GM12878 (cell line): Measurements from ENCODE around the gene MALRD1. TPM values are rescaled to one million over a fixed set of nuclear protein-coding genes. Genes with fewer than 3 reads are reported as not detected.

Source experiments
- ATAC-seq: fragments of 200-7000 bp; cut with Tn5 transposase; 3 replicates; pipeline ENCODE4 v1.9.1; 2020; ENCODE audit warnings: mild to moderate bottlenecking, moderate library complexity
- BruUV-seq: library from RNA; stranded (reverse); fragments of 400-500 nt; replicated peaks from 2 replicates; lab custom pipeline; 2021; lab: Mats Ljungman, UMichigan
- CTCF ChIA-PET: fragments of 300-600 bp; sonication (Branson Sonifier 250); formaldehyde crosslinking; extraction: SDS; loops from one replicate; lab custom pipeline; 2021; ENCODE audit warnings: inconsistent platforms; lab: Yijun Ruan, JAX
- POLR2A ChIA-PET: fragments of 350-600 bp; formaldehyde crosslinking; extraction: SDS; loops from one replicate; lab custom pipeline; 2021; ENCODE audit warnings: inconsistent platforms; lab: Charles Lee
- RAD21 ChIA-PET: fragments of 300-600 bp; sonication (Branson Sonifier 250); formaldehyde crosslinking; loops from one replicate; lab custom pipeline; 2023; ENCODE audit warnings: antibody characterized with exemption; ENCODE audit not compliant: unreplicated experiment; lab: Charles Lee
- SMC1A ChIA-PET: fragments of 300-600 bp; sonication (Branson Sonifier 250); formaldehyde crosslinking; loops from one replicate; lab custom pipeline; 2023; ENCODE audit not compliant: unreplicated experiment, uncharacterized antibody; lab: Charles Lee
- DNase-seq: peaks from one replicate; pipeline ENCODE4 v3.0.0-alpha.2; 2011; ENCODE audit warnings: low read depth, low spot score
- FAIRE-seq: peaks from 3 replicates; lab custom pipeline; 2011; peaks lifted over from hg19 to GRCh38; lab: Jason Lieb, UNC
- H2AFZ ChIP-seq: 2 replicates; pipeline ENCODE4 v1.6.0; 2011; ENCODE audit warnings: low read depth, low read length, control low read depth; ENCODE audit not compliant: control insufficient read depth
- H3K27ac ChIP-seq: 2 replicates; pipeline ENCODE4 v1.5.1; 2011; ENCODE audit warnings: control low read depth; ENCODE audit not compliant: control insufficient read depth, insufficient read depth
- H3K27me3 ChIP-seq, 2 experiments: replicated peaks in 1 of 2; 2 replicates each; pipeline versions ENCODE4 v1.6.0 to v1.6.1; 2011; ENCODE audit warnings: low read length in 1 of 2; ENCODE audit not compliant: control insufficient read depth in 2 of 2, insufficient read depth in 2 of 2
- H3K36me3 ChIP-seq, 2 experiments: 2 replicates each; pipeline ENCODE4 v1.5.1; 2011; ENCODE audit warnings: low read length in 1 of 2; ENCODE audit not compliant: control insufficient read depth in 2 of 2, insufficient read depth in 2 of 2
- H3K4me1 ChIP-seq: 2 replicates; pipeline ENCODE4 v1.6.1; 2011; ENCODE audit warnings: mild to moderate bottlenecking, low read length, moderate library complexity, mixed read lengths; ENCODE audit not compliant: control insufficient read depth, insufficient read depth
- H3K4me2 ChIP-seq: 2 replicates; pipeline ENCODE4 v1.6.0; 2011; ENCODE audit warnings: control low read depth; ENCODE audit not compliant: control insufficient read depth, insufficient read depth
- H3K4me3 ChIP-seq: fragments of 200-600 bp; sonication (generic); 2 replicates; pipeline ENCODE4 v1.5.1; 2016
- H3K79me2 ChIP-seq: 2 replicates; pipeline ENCODE4 v1.6.0; 2011; ENCODE audit warnings: low read length; ENCODE audit not compliant: control insufficient read depth, insufficient read depth
- H3K9ac ChIP-seq: 2 replicates; pipeline ENCODE4 v1.8.0; 2011; ENCODE audit warnings: low read length, control low read depth, mixed read lengths; ENCODE audit not compliant: control insufficient read depth, insufficient read depth
- H3K9me3 ChIP-seq: replicated peaks from 3 replicates; pipeline ENCODE4 v1.5.1; 2011; ENCODE audit warnings: mild to moderate bottlenecking, low read length; ENCODE audit not compliant: control insufficient read depth, insufficient read depth
- H4K20me1 ChIP-seq: 2 replicates; pipeline ENCODE4 v1.6.0; 2011; ENCODE audit not compliant: control insufficient read depth, insufficient read depth
- ATF7 ChIP-seq: fragments of 450-650 bp; IDR thresholded peaks from 2 replicates; pipeline ENCODE4 v1.6.1; 2016; ENCODE audit warnings: low read depth, mild to moderate bottlenecking
- NFYB ChIP-seq: IDR thresholded peaks from 2 replicates; pipeline ENCODE4 v1.6.1; 2011; ENCODE audit warnings: low read depth, mild to moderate bottlenecking, low read length, improper control_type of control experiment, moderate library complexity; ENCODE audit not compliant: insufficient read depth
- POU2F2 ChIP-seq: IDR thresholded peaks from 3 replicates; pipeline ENCODE4 v1.6.1; 2011; ENCODE audit warnings: low read depth, mild to moderate bottlenecking, low read length, borderline replicate concordance
- SUPT20H ChIP-seq: IDR thresholded peaks from 2 replicates; pipeline ENCODE4 v1.6.1; 2011; ENCODE audit warnings: low read depth, mild to moderate bottlenecking, low read length, moderate library complexity, borderline replicate concordance; ENCODE audit not compliant: control insufficient read depth
- SUZ12 ChIP-seq: fragments of 200-600 bp; sonication (generic); IDR thresholded peaks from one replicate; pipeline ENCODE4 v1.6.1; 2018; ENCODE audit warnings: antibody characterized with exemption, mild to moderate bottlenecking; ENCODE audit not compliant: unreplicated experiment
- TARDBP ChIP-seq: IDR thresholded peaks from 2 replicates; pipeline ENCODE4 v1.6.1; 2016; ENCODE audit warnings: borderline replicate concordance
- WRNIP1 ChIP-seq: IDR thresholded peaks from 2 replicates; pipeline ENCODE4 v1.6.1; 2011; ENCODE audit warnings: low read depth, low read length, improper control_type of control experiment, borderline replicate concordance
- ZNF217 ChIP-seq: fragments of 450-650 bp; IDR thresholded peaks from 2 replicates; pipeline ENCODE4 v1.6.1; 2017; ENCODE audit warnings: antibody characterized with exemption, mild to moderate bottlenecking
- WGBS: methylation state at CpG from one replicate; pipeline ENCODE4 v1.1.6; 2016; ENCODE audit warnings: low lambda C conversion rate; ENCODE audit not compliant: insufficient replicate concordance, insufficient coverage; ENCODE audit errors: missing lambda C conversion rate; 5-methylcytosine and 5-hydroxymethylcytosine counted together
- in situ Hi-C: fragments of 300-500 bp; cut with MboI; formaldehyde crosslinking; loops from 9 replicates; pipeline ENCODE4 v1.14.3; 2018; ENCODE audit warnings: mixed read lengths
- intact Hi-C: fragments of 100-400 bp; cut with micrococcal nuclease; formaldehyde crosslinking; loops from one replicate; pipeline ENCODE4 v1.14.2; 2022; ENCODE audit not compliant: unreplicated experiment
- polyA plus RNA-seq, 11 experiments: library from polyadenylated mRNA; depleted of rRNA in 4 of 11; unstranded in 6 of 11; stranded (reverse) in 5 of 11; fragments of >200 nt; fragmentation: Nextera tagmentation in 4 of 11; fragmentation: Illumina TruSeq in 1 of 11; extraction: Ambion mirVana in 4 of 11; extraction: Trizol in 1 of 11; gene quantifications; 1 replicate in 1 of 11; 2 replicates in 10 of 11; pipeline versions ENCODE4 v1.2.1 to v1.2.3, GENCODE V29; 2011 to 2016; ENCODE audit warnings: inconsistent platforms in 2 of 11, missing spikeins in 2 of 11, low read depth in 1 of 11
- total RNA-seq, 4 experiments: library from RNA; depleted of rRNA in 3 of 4; stranded (reverse); fragments of >200 nt in 3 of 4; fragmentation: Illumina TruSeq in 1 of 4; extraction: Trizol in 1 of 4; gene quantifications; 2 replicates each; pipeline versions ENCODE4 v1.2.1 to v1.2.3, GENCODE V29; 2013 to 2021
- TF ChIP-seq, protein P1 (sequence below): fragments of 450-650 bp; formaldehyde crosslinking; IDR thresholded peaks from 2 replicates; pipeline ENCODE4 v1.5.0; 2022; ENCODE audit warnings: mild to moderate bottlenecking, missing genetic modification characterization
- TF ChIP-seq, protein P2 (sequence below): fragments of 450-650 bp; IDR thresholded peaks from 2 replicates; pipeline ENCODE4 v1.6.1; 2016; ENCODE audit warnings: mild to moderate bottlenecking, moderate library complexity, borderline replicate concordance
- TF ChIP-seq, protein P3 (sequence below): fragments of 450-650 bp; IDR thresholded peaks from 2 replicates; pipeline ENCODE4 v1.6.1; 2018; ENCODE audit warnings: mild to moderate bottlenecking, low read depth, moderate library complexity; ENCODE audit not compliant: partially characterized antibody

The MALRD1 gene
- total and polyA plus RNA-seq, 10 of the 15 experiments (the other 5 are each of a cell fraction or from before 2014, with no cell fraction given), result 0.12 to 6.6 (median 0.26) TPM; not detected in 2

DNA sequence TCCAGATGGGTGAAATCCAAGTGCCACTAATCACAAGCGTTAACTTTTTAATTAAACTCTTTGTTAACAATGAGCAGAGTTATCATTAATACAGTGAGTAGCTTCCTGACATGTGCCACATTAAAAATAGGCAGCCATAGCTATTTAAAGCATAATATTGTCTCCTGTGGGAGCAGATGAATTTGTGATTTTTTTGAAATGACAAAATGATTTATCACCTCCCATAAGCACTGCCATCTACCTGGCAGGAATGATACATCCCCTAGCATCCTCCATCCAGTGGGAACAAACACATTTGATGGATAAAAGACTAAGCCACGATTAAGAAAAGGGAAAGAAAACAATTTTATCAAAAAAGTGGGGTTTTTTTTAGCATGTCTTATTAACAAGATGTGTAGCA, 605.3 kb downstream of the MALRD1 start (continued):
- TF ChIP-seq, protein P1, sequence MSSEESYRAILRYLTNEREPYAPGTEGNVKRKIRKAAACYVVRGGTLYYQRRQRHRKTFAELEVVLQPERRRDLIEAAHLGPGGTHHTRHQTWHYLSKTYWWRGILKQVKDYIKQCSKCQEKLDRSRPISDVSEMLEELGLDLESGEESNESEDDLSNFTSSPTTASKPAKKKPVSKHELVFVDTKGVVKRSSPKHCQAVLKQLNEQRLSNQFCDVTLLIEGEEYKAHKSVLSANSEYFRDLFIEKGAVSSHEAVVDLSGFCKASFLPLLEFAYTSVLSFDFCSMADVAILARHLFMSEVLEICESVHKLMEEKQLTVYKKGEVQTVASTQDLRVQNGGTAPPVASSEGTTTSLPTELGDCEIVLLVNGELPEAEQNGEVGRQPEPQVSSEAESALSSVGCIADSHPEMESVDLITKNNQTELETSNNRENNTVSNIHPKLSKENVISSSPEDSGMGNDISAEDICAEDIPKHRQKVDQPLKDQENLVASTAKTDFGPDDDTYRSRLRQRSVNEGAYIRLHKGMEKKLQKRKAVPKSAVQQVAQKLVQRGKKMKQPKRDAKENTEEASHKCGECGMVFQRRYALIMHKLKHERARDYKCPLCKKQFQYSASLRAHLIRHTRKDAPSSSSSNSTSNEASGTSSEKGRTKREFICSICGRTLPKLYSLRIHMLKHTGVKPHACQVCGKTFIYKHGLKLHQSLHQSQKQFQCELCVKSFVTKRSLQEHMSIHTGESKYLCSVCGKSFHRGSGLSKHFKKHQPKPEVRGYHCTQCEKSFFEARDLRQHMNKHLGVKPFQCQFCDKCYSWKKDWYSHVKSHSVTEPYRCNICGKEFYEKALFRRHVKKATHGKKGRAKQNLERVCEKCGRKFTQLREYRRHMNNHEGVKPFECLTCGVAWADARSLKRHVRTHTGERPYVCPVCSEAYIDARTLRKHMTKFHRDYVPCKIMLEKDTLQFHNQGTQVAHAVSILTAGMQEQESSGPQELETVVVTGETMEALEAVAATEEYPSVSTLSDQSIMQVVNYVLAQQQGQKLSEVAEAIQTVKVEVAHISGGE (CRISPR knock-in tag), result no peak
- no peak for TF ChIP-seq ZNF217

DNA sequence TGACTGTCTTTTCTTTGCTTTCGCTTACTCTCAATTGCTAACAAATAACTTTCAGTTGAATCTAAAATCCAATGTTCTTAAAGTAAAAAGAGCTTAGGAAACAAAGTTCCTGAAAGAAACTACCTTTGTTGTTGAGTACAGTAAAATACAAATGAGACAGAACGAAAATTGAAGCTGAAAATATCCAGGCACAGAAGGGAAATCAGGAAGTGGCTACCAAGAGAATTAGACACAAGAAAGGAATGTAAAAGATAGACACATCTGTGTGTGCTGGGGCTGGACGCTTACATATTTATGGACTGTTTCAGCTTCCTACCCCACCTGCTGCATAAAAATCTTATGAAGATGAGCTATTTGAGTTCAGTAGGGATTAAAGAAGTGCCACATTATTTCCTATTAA, 606.0 kb downstream of the MALRD1 start:
- Histone ChIP-seq H3K9ac (no peak overlapping the region), H3K9me3 (no peaks in the 10 kb centered on the region), H3K36me3 (no peaks in the 10 kb centered on the region), H3K79me2 (no peaks in the 10 kb centered on the region), H4K20me1 (no peaks in the 10 kb centered on the region), H3K4me3 (no peak overlapping the region), H3K27ac (no peak overlapping the region), H3K4me1 (no peaks in the 10 kb centered on the region), H2AFZ (no peak overlapping the region), H3K4me2 (no peak overlapping the region), H3K27me3 (no peaks in the 10 kb centered on the region)
- RAD21 ChIA-PET, result no interaction called here
- intact Hi-C loops, result no loop called here
- SMC1A ChIA-PET, result interaction anchor here (0.7 to 1.1 kb wide), 3 partner anchors 12 to 175 kb away, joined by 3 read pairs; no protein-coding TSS in a partner anchor
- WGBS, result 14% methylated on average over 3 of the region's 3 CpGs
- CTCF ChIA-PET, result interaction anchor here (0.5 kb wide), 1 partner anchor 861 kb away, joined by 3 read pairs; no protein-coding TSS in a partner anchor
- FAIRE-seq (no peak), DNase-seq (no peak), ATAC-seq (no peak)
- no TSS peak for BruUV-seq
- in situ Hi-C loops, result no loop called here
- POLR2A ChIA-PET, result no interaction called here
- TF ChIP-seq, protein P2, sequence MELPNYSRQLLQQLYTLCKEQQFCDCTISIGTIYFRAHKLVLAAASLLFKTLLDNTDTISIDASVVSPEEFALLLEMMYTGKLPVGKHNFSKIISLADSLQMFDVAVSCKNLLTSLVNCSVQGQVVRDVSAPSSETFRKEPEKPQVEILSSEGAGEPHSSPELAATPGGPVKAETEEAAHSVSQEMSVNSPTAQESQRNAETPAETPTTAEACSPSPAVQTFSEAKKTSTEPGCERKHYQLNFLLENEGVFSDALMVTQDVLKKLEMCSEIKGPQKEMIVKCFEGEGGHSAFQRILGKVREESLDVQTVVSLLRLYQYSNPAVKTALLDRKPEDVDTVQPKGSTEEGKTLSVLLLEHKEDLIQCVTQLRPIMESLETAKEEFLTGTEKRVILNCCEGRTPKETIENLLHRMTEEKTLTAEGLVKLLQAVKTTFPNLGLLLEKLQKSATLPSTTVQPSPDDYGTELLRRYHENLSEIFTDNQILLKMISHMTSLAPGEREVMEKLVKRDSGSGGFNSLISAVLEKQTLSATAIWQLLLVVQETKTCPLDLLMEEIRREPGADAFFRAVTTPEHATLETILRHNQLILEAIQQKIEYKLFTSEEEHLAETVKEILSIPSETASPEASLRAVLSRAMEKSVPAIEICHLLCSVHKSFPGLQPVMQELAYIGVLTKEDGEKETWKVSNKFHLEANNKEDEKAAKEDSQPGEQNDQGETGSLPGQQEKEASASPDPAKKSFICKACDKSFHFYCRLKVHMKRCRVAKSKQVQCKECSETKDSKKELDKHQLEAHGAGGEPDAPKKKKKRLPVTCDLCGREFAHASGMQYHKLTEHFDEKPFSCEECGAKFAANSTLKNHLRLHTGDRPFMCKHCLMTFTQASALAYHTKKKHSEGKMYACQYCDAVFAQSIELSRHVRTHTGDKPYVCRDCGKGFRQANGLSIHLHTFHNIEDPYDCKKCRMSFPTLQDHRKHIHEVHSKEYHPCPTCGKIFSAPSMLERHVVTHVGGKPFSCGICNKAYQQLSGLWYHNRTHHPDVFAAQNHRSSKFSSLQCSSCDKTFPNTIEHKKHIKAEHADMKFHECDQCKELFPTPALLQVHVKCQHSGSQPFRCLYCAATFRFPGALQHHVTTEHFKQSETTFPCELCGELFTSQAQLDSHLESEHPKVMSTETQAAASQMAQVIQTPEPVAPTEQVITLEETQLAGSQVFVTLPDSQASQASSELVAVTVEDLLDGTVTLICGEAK, result no peak
- TF ChIP-seq TARDBP (no peak), NFYB (no peak), SUPT20H (no peak), POU2F2 (no peak), WRNIP1 (no peak), ATF7 (no peak), SUZ12 (no peak)
- TF ChIP-seq, protein P3, sequence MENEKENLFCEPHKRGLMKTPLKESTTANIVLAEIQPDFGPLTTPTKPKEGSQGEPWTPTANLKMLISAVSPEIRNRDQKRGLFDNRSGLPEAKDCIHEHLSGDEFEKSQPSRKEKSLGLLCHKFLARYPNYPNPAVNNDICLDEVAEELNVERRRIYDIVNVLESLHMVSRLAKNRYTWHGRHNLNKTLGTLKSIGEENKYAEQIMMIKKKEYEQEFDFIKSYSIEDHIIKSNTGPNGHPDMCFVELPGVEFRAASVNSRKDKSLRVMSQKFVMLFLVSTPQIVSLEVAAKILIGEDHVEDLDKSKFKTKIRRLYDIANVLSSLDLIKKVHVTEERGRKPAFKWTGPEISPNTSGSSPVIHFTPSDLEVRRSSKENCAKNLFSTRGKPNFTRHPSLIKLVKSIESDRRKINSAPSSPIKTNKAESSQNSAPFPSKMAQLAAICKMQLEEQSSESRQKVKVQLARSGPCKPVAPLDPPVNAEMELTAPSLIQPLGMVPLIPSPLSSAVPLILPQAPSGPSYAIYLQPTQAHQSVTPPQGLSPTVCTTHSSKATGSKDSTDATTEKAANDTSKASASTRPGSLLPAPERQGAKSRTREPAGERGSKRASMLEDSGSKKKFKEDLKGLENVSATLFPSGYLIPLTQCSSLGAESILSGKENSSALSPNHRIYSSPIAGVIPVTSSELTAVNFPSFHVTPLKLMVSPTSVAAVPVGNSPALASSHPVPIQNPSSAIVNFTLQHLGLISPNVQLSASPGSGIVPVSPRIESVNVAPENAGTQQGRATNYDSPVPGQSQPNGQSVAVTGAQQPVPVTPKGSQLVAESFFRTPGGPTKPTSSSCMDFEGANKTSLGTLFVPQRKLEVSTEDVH, result no peak
